GM18909 (cell line): ENCODE measurements around the gene GNL1.
"Not testable (repeated sequence)": the region's sequence is repeated elsewhere in the genome, so short reads cannot be mapped to it uniquely, and the experiment has no call there.

Experiments
- ATAC-seq: cut with Tn5 transposase; IDR thresholded peaks from one replicate; pipeline ENCODE4 v1.9.1; 2021; ENCODE audit warnings: mild to moderate bottlenecking; ENCODE audit not compliant: unreplicated experiment, poor library complexity

GNL1 gene

GRCh38 chr6:30533460-30534294 lies 22.6 kb downstream of the GNL1 start:
- ATAC-seq: no peak

- ATAC-seq: no peak
Measured at GRCh38 chr6:30530014-30530413, 26.3 kb downstream of the GNL1 start.

DNA sequence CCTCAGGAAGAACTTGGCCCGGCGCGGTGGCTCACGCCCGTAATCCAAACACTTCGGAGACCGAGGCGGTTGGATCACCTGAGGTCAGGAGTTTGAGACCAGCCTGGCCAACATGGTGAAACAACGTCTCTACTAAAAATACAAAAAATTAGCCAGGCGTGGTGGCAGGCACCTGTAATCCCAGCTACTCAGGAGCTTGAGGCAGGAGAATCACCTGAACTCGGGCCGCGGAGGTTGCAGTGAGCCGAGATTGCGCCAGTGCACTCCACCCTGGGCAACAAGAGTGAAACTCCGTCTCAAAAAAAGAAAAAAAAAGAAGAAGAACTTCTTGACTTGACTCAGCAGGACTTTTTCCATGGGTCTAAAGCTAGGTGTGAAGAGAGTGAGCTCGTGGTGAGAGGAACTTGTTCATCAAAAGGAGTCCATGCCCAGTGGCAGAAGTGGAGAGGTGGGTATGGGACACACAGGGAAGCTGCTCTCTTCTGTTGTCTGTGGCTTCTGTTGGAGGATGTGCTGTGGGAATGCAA lies 26.9 kb downstream of the GNL1 start:
- peak; percentile 64 for ATAC-seq

DNA sequence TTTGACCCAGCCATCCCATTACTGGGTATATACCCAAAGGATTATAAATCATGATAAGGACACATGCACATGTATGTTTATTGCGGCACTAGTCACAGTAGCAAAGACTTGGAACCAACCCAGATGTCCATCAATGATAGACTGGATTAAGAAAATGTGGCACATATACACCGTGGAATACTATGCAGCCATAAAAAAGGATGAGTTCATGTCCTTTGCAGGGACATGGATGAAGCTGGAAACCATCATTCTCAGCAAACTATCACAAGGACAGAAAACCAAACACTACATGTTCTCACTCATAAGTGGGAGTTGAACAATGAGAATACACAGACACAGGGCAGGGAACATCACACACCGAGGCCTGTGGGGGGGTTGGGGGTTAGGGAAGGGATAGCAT lies 29.8 kb downstream of the GNL1 start:
- not testable (repeated sequence) for ATAC-seq

GRCh38 chr6:30521952-30522351 lies 34.3 kb downstream of the GNL1 start:
- not testable (repeated sequence) for ATAC-seq

DNA sequence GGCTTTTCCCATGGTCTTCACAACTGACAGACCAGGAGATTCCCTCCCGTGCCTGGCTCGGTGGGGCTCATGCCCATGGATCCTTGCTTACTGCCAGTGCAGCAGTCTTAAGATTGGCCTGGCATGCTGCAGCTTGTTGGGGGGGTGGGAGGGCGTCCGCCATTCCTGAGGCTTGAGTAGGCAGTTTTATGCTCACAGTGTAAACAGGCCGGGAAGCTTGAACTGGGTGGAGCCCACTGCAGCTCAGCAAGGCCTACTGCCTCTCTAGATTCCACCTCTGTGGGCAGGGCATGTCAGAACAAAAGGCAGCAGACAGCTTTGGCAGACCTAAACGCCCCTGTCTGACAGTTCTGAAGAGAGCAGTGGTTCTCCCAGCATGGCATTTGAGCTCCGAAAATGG lies 35.2 kb downstream of the GNL1 start:
- not testable (repeated sequence) for ATAC-seq

DNA sequence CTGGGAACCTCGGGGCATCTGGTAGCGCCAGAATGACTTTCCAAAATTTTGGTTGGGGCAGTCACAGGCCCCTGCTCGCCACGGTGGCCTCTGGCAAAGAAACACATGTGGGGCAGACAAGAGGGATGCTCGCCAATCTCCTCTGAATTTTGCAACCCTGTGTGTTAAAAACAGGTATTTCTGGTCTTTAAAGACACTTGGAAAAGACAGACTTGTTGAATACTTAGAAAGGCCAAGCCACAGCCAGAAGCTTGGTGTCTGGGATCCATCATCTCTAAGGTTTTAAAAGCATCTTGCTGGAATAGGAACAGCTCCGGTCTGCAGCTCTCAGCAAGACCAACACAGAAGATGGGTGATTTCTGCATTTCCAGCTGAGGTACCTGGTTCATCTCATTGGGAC lies 35.8 kb downstream of the GNL1 start:
- no peak for ATAC-seq

DNA sequence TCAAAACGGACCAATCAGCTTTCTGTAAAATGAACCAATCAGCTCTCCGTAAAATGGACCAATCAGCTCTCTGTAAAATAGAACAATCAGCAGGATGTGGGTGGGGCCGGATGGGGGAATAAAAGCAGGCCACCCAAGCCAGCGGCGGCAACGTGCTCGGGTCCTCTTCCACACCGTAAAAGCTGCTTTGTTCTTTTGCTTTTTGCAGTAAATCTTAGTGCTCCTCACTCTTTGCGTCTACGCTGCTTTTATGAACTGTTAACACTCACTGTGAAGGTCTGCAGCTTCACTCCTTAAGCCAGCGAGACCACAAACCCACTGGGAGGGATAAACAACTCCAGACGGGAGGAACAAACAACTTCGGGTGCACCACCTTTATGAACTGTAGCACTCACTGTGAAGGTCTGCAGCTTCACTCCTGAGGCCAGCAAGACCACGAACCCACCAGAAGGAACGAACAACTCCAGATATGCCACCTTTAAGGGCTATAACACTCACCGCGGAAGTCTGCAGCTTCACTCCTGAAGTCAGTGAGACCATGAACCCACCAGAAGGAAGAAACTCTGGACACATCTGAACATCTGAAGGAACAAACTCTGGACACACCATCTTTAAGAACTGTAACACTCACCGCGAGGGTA lies 37.7 kb downstream of the GNL1 start:
- not testable (repeated sequence) for ATAC-seq

DNA sequence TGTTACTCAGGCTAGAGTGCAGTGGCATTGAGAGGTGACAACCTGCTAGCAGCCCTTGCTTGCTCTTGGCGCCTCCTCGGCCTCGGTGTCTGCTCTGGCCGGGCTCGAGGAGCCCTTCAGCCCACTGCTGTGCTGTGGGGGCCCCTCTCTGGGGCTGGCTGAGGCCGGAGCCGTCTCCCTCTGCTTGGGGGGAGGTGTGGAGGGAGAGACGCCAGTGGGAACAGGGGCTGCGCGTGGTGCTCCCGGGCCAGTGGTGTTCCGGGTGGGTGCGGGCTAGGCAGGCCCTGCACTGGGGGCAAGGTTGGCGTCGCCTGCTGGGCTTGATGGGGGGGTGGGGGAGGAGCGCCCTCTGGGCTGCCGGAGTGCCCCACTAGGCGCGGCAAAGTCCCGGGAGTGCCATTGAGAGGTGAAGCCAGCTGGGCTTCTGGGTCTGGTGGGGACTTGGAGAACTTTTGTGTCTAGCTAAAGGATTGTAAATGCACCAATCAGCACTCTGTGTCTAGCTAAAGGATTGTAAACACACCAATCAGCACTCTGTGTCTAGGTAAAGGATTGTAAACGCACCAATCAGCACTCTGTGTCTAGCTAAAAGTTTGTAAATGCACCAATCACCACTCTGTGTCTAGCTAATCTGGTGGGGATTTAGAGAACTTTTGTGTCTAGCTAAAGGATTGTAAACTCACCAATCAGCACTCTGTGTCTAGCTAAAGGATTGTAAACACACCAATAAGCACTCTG lies 38.4 kb downstream of the GNL1 start:
- ATAC-seq: not testable (repeated sequence)

- ATAC-seq: not testable (repeated sequence)
Measured at GRCh38 chr6:30516754-30517076, 39.6 kb downstream of the GNL1 start.

GRCh38 chr6:30515944-30516753 lies 40.1 kb downstream of the GNL1 start:
- ATAC-seq: peak; percentile 74

DNA sequence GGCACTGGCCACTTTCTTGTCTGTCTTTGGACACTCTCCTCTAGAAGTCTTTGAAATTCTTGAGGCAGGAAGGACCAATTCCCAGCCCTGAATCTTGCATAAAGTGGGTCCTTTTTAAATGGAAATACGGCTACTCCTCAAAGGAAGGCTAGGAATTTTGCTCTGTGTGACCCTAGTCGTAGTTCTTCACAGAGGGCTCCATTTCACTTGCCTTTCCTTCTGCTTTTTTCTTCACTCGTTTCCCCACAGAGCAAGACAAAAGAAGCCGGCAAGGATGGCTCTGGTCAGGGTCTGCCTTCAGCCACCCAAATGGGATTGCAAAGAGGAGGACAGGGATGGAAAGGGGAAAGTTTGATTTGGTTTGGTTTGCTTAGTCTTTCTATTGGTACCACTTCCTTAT lies 41.2 kb downstream of the GNL1 start:
- no peak for ATAC-seq

DNA sequence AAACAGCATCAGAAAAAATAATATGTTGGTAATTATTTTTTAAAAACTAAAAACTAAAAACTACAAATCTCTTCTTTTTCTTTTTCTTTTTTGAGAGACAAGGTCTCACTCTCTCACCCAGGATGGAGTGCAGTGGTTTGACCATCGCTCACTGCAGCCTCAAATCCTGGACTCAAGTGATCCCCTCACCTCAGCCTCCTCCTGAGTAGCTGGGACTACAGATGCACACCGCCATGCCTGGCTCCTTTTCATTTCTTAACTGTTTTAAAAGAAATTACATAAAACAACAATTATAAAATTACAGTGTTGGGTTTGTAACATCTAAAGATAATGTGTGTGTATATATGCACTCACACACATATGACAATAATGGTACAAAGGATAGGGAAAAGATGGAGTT lies 42.8 kb downstream of the GNL1 start:
- ATAC-seq: no peak

DNA sequence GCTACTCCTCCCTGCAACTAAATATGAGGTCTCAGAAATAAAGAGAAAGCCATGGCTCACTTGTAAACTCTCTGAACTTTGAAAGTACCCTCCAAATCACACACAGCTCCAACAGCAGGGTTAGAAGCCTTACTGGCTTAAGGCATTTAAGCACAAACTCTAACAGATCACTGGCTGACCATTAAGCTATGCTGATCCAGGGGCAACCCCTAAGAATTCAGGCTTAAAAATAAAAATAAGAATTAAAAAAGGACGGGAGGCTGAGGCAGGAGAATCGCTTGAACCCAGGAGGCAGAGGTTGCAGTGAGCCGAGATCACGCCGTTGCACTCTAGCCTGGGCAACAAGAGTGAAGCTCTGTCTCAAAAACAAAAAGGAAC lies 45.1 kb downstream of the GNL1 start:
- no peak for ATAC-seq

DNA sequence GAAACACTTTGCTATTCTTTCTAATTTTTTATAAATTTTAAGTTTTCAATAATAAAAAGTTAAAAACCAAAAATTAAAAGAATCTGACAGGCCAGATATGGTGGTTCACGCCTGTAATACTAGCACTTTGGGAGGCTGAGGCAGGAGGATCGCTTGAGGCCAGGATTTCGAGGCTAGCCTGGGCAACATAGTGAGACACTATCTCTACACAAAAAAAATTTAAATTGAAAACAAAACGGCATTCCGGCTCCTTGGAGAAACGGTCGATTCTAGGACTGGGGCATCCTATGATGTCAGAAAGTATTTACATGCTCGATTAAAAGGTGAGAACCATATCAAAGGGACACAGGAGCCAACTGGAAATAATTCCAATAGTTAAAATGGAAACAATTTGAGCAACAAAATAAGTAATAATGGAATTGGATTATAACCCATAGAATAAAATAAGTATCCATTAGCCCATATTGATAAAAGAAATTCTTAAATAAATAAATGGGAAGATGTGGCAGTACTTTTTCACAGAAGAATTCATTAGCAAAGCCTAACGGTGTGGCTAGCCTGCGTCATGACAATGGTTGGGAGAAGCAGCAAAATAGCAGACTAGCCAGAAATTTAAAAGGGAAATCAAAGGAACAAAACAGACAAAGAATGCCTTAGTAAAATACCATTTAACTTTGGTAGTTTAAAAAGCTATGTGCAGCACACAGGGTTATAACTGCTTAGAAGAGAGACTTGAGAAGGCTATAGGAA lies 45.7 kb downstream of the GNL1 start:
- no peak for ATAC-seq

DNA sequence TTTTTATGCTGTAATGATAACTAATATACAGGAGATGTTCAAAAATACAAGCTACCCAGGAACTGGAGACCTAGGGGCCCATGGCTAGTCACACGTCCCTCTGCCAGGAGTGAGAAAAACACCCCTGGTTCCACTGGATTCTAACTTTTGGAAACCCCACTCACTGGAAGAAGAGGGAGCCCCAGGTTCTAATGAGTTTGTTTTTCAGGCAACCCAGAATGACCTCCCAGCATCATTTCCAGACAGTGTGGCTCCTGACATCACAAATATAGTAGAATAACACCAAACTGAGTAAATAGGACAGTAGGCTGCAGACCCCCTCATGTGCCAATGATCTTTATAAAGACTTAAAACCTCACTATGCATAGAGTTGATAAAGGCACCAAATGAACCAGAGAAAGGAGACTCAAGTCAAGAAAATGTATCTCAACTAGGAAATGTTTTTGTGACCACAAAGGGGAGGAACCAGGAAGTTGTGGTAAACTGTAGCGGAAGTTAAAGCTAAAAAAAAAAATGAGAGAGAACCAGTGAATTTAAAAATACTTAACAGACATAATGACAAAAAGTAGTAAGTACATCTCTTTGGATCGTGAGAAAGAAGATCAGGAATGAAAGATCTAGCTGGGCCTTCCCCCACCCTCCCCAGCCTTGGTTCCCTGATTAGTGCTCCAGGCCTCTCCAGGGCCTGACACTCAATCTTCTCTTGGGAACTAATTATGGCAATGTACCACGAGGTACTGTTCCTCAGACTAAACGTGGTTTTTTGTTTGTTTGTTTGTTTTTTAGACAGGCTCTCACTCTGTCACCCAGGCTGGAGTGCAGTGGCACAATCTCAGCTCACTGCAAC lies 47.2 kb downstream of the GNL1 start:
- peak; percentile 59 for ATAC-seq

DNA sequence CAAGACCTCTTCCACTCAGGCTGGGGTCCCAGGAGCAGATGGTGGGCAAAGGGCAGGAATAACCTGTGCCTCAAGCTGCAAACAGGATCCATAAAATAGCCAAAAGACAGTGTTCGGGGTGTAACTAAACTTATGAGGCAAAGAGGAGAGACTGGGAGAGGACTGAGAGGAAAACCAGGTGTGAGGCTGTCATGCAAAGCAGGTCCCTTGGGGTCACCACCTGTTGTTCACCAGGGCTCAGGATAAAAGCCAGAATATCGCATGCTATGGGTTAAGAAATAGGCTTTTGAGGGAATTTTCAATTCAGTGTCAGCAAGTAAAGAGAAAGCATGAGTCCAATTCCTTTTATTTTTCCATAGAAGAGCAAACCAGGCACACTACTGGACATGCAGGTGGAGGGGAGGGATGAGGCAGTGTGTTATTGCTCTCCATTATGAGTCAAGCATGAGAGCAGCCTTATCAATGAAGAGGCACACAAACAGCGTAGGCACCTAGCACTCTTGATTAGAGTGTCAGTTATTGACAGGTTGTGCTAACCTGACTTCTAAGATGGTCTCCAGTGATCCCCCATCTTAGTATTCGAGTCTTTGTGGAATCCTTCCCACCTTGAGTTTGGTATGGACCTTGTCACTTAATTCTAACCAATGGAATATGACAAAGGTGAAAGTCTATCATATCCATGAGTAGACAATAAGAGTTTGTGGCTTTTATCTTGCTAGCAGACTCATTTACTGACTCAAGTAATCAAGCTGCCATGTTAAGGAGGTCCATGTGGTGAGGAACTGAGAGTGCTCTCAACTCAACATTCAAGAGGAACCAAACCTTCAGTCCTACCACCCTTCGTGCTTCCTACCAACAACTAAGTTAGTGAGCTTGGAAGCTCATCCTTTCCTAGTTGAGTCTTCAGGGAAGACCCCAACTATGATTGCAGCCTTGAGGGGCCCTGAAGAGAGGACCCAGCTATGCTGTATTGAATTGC lies 48.2 kb downstream of the GNL1 start:
- no peak for ATAC-seq
